HG02763 (cell line): ENCODE results near the gene TSSC4.

ENCODE experiments used
- ATAC-seq: cut with Tn5 transposase; IDR thresholded peaks from one replicate; pipeline ENCODE4 v1.9.1; 2021; ENCODE audit warnings: mild to moderate bottlenecking, moderate library complexity; ENCODE audit not compliant: unreplicated experiment

Gene TSSC4

GRCh38 chr11:2385156-2386151 lies 15.1 kb upstream of the TSSC4 start:
- no peak for ATAC-seq

GRCh38 chr11:2386591-2386990 lies 14.0 kb upstream of the TSSC4 start:
- ATAC-seq, result no peak

- no peak for ATAC-seq
These were observed 13.1 kb upstream of the TSSC4 start for GRCh38 chr11:2387266-2387987.

- no peak for ATAC-seq
These were observed 11.8 kb upstream of the TSSC4 start for GRCh38 chr11:2388431-2389376.

- ATAC-seq, result no peak
These were observed 11.0 kb upstream of the TSSC4 start for GRCh38 chr11:2389377-2390026.

- ATAC-seq, result no peak
These were observed 10.3 kb upstream of the TSSC4 start for GRCh38 chr11:2390091-2390724.

- ATAC-seq, result no peak
These were observed 9.8 kb upstream of the TSSC4 start for GRCh38 chr11:2390725-2391151.

- no peak for ATAC-seq
These were observed 9.2 kb upstream of the TSSC4 start for GRCh38 chr11:2391181-2391975.

- no peak for ATAC-seq
These were observed 8.2 kb upstream of the TSSC4 start for GRCh38 chr11:2392241-2392959.

GRCh38 chr11:2393111-2393868 lies 7.3 kb upstream of the TSSC4 start:
- no peak for ATAC-seq

GRCh38 chr11:2393941-2394817 lies 6.4 kb upstream of the TSSC4 start:
- no peak for ATAC-seq

- no peak for ATAC-seq
These were observed 5.8 kb upstream of the TSSC4 start for GRCh38 chr11:2394818-2395105.

GRCh38 chr11:2395211-2395730 lies 5.3 kb upstream of the TSSC4 start:
- no peak for ATAC-seq

- no peak for ATAC-seq
These were observed 4.7 kb upstream of the TSSC4 start for GRCh38 chr11:2395856-2396255.

- ATAC-seq, result no peak
These were observed 4.1 kb upstream of the TSSC4 start for GRCh38 chr11:2396471-2396870.

- no peak for ATAC-seq
These were observed 3.5 kb upstream of the TSSC4 start for GRCh38 chr11:2397005-2397404.
